H1 (cell line): ENCODE results near the gene PYCARD. TPM values are rescaled to one million over a fixed set of nuclear protein-coding genes. Genes with fewer than 3 reads are reported as not detected.

ENCODE experiments used
- CTCF ChIA-PET: fragments of 300-600 bp; sonication (Branson Sonifier 250); formaldehyde crosslinking; loops from one replicate; lab custom pipeline; 2021; ENCODE audit not compliant: partially characterized antibody; lab: Charles Lee
- POLR2A ChIA-PET: fragments of 300-600 bp; sonication (Branson Sonifier 250); formaldehyde crosslinking; loops from one replicate; lab custom pipeline; 2021; ENCODE audit warnings: inconsistent platforms; ENCODE audit not compliant: partially characterized antibody; lab: Charles Lee
- DNase-seq, 2 experiments: peaks; one replicate each; pipeline versions ENCODE4 v3.0.0 to v3.0.0-alpha.2; 2010 to 2022; ENCODE audit warnings: low spot score in 2 of 2, low read depth in 1 of 2, mixed read lengths in 1 of 2
- FAIRE-seq: peaks from 2 replicates; lab custom pipeline; 2011; peaks lifted over from hg19 to GRCh38; lab: Jason Lieb, UNC
- H2AFZ ChIP-seq: 2 replicates; pipeline ENCODE4 v1.8.1; 2012; ENCODE audit warnings: low read length, inconsistent platforms
- H2AK5ac ChIP-seq: 2 replicates; pipeline ENCODE4 v1.6.1; 2013; ENCODE audit warnings: low read depth, low read length
- H2BK120ac ChIP-seq: replicated peaks from 2 replicates; pipeline ENCODE3; 2013; ENCODE audit warnings: low read depth, low read length, inconsistent platforms
- H2BK12ac ChIP-seq: 2 replicates; pipeline ENCODE4 v1.6.1; 2013; ENCODE audit warnings: low read depth, low read length
- H2BK15ac ChIP-seq: 2 replicates; pipeline ENCODE4 v1.6.1; 2013; ENCODE audit warnings: low read length
- H2BK20ac ChIP-seq: 2 replicates; pipeline ENCODE4 v1.6.1; 2013; ENCODE audit warnings: low read length
- H2BK5ac ChIP-seq: 2 replicates; pipeline ENCODE4 v1.6.1; 2013; ENCODE audit warnings: low read depth, low read length
- H3K14ac ChIP-seq: 2 replicates; pipeline ENCODE4 v1.6.1; 2013; ENCODE audit warnings: inconsistent platforms; ENCODE audit not compliant: insufficient read length
- H3K18ac ChIP-seq: 2 replicates; pipeline ENCODE4 v1.6.1; 2013; ENCODE audit warnings: low read length; ENCODE audit errors: extremely low read depth
- H3K23ac ChIP-seq: 2 replicates; pipeline ENCODE4 v1.6.1; 2013; ENCODE audit warnings: inconsistent platforms; ENCODE audit not compliant: insufficient read length
- H3K23me2 ChIP-seq: 2 replicates; pipeline ENCODE4 v1.6.1; 2013; ENCODE audit warnings: low read depth, low read length
- H3K27ac ChIP-seq: 2 replicates; pipeline ENCODE4 v1.6.1; 2011; ENCODE audit warnings: low read depth, low read length, inconsistent platforms
- H3K27me3 ChIP-seq, 4 experiments: replicated peaks in 1 of 4; 1 replicate in 1 of 4; 2 replicates in 3 of 4; pipeline versions ENCODE4 v1.6.1 to v1.8.1; 2011 to 2013; ENCODE audit warnings: low read length in 3 of 4, mild to moderate bottlenecking in 3 of 4, inconsistent platforms in 2 of 4, mixed read lengths in 2 of 4, moderate library complexity in 1 of 4; ENCODE audit not compliant: control insufficient read depth in 3 of 4, insufficient read depth in 3 of 4; ENCODE audit errors: extremely low read depth in 1 of 4
- H3K36me3 ChIP-seq, 4 experiments: 2 replicates each; pipeline versions ENCODE4 v1.6.1 to v1.8.1; 2011 to 2013; ENCODE audit warnings: mild to moderate bottlenecking in 4 of 4, low read length in 3 of 4, moderate library complexity in 2 of 4, control low read depth in 1 of 4, inconsistent platforms in 1 of 4; ENCODE audit not compliant: insufficient read depth in 4 of 4, control insufficient read depth in 2 of 4
- H3K4ac ChIP-seq: replicated peaks from 2 replicates; pipeline ENCODE3; 2013; ENCODE audit warnings: low read length, low read depth, mixed read lengths, inconsistent platforms; ENCODE audit not compliant: insufficient read length
- H3K4me1 ChIP-seq, 4 experiments: replicated peaks in 1 of 4; 1 replicate in 1 of 4; 2 replicates in 3 of 4; pipeline versions ENCODE4 v1.6.1 to v1.8.1; 2011 to 2013; ENCODE audit warnings: low read length in 3 of 4, inconsistent platforms in 2 of 4, mixed read lengths in 1 of 4; ENCODE audit not compliant: insufficient read depth in 4 of 4, control insufficient read depth in 3 of 4
- H3K4me2 ChIP-seq, 2 experiments: 2 replicates each; pipeline versions ENCODE4 v1.6.1 to v1.8.1; 2011 to 2013; ENCODE audit warnings: low read depth in 2 of 2, low read length in 2 of 2, control low read depth in 1 of 2, inconsistent platforms in 1 of 2, mild to moderate bottlenecking in 1 of 2; ENCODE audit not compliant: insufficient read depth in 1 of 2
- H3K4me3 ChIP-seq, 4 experiments: fragments of 200-600, 300-600 bp in 1 of 4; sonication (generic), shearing (Covaris generic), sonication (Bioruptor Twin) in 1 of 4; 2 replicates each; pipeline versions ENCODE4 v1.5.1 to v1.8.1; 2011 to 2016; ENCODE audit warnings: low read length in 4 of 4, low read depth in 3 of 4, control low read depth in 2 of 4, inconsistent platforms in 2 of 4, mild to moderate bottlenecking in 2 of 4, mixed read lengths in 1 of 4, moderate library complexity in 1 of 4; ENCODE audit not compliant: insufficient read depth in 2 of 4; ENCODE audit errors: extremely low read depth in 1 of 4
- H3K56ac ChIP-seq: replicated peaks from 2 replicates; pipeline ENCODE3; 2013; ENCODE audit warnings: low read depth, mild to moderate bottlenecking, mixed read lengths, low read length, inconsistent platforms; ENCODE audit not compliant: insufficient read length
- H3K79me1 ChIP-seq: 2 replicates; pipeline ENCODE4 v1.6.1; 2013; ENCODE audit warnings: low read depth, low read length, control low read depth
- H3K79me2 ChIP-seq, 2 experiments: 2 replicates each; pipeline versions ENCODE4 v1.6.1 to v1.8.1; 2012 to 2013; ENCODE audit warnings: low read length in 2 of 2, mild to moderate bottlenecking in 2 of 2, inconsistent platforms in 1 of 2; ENCODE audit not compliant: insufficient read depth in 2 of 2, control insufficient read depth in 1 of 2
- H3K9ac ChIP-seq, 4 experiments: replicated peaks in 1 of 4; 1 replicate in 1 of 4; 2 replicates in 3 of 4; pipeline versions ENCODE4 v1.6.1 to v1.8.1; 2011 to 2013; ENCODE audit warnings: low read depth in 3 of 4, low read length in 3 of 4, control low read depth in 2 of 4, mild to moderate bottlenecking in 2 of 4, moderate library complexity in 2 of 4, inconsistent platforms in 1 of 4; ENCODE audit errors: extremely low read depth in 1 of 4
- H3K9me3 ChIP-seq, 2 experiments: 2 replicates each; pipeline versions ENCODE4 v1.6.1 to v1.8.1; 2012 to 2013; ENCODE audit warnings: mild to moderate bottlenecking in 2 of 2, moderate library complexity in 2 of 2, control low read depth in 1 of 2, inconsistent platforms in 1 of 2, low read depth in 1 of 2, low read length in 1 of 2, mixed read lengths in 1 of 2; ENCODE audit not compliant: insufficient read depth in 2 of 2
- H4K20me1 ChIP-seq, 2 experiments: replicated peaks in 1 of 2; 2 replicates each; pipeline versions ENCODE3 to v1.8.1; 2011 to 2013; ENCODE audit warnings: inconsistent platforms in 2 of 2, low read length in 2 of 2, mild to moderate bottlenecking in 1 of 2; ENCODE audit not compliant: insufficient read depth in 2 of 2, control insufficient read depth in 1 of 2
- H4K5ac ChIP-seq: 2 replicates; pipeline ENCODE4 v1.6.1; 2013; ENCODE audit warnings: low read length, low read depth, mixed read lengths, inconsistent platforms; ENCODE audit not compliant: insufficient read length
- H4K8ac ChIP-seq: 2 replicates; pipeline ENCODE4 v1.8.0; 2013; ENCODE audit warnings: mild to moderate bottlenecking, moderate library complexity, low read length, inconsistent platforms; ENCODE audit not compliant: insufficient read depth; ENCODE audit errors: extremely low read depth
- H4K91ac ChIP-seq: replicated peaks from 2 replicates; pipeline ENCODE3; 2013; ENCODE audit warnings: low read length, mixed read lengths, inconsistent platforms; ENCODE audit not compliant: insufficient read length
- MAFK ChIP-seq: IDR thresholded peaks from 2 replicates; pipeline ENCODE4 v1.6.1; 2012; ENCODE audit warnings: low read depth, mild to moderate bottlenecking, improper control_type of control experiment, low read length
- ZNF274 ChIP-seq: IDR thresholded peaks from 2 replicates; pipeline ENCODE4 v1.7.0; 2012; ENCODE audit warnings: low read length, borderline replicate concordance; ENCODE audit errors: extremely low read depth
- WGBS, 2 experiments: shearing (Covaris generic) in 1 of 2; methylation state at CpG; one replicate each; pipeline versions ENCODE4 v1.1.6 to v1.1.7; 2013 to 2015; ENCODE audit warnings: low lambda C conversion rate in 2 of 2, mixed read lengths in 2 of 2, inconsistent platforms in 1 of 2, low coverage in 1 of 2, missing lambda C conversion rate in 1 of 2; ENCODE audit not compliant: insufficient replicate concordance in 2 of 2, insufficient coverage in 1 of 2, insufficient read length in 1 of 2; ENCODE audit errors: extremely low coverage in 1 of 2, missing lambda C conversion rate in 1 of 2; 5-methylcytosine and 5-hydroxymethylcytosine counted together
- polyA plus RNA-seq, 7 experiments: library from polyadenylated mRNA; depleted of rRNA in 3 of 7; stranded (reverse) in 5 of 7; unstranded in 2 of 7; fragments of >200 nt in 5 of 7; fragments of 200-250 nt in 2 of 7; gene quantifications; 1 replicate in 5 of 7; 2 replicates in 1 of 7; 4 replicates in 1 of 7; pipeline versions ENCODE4 v1.2.1 to v1.2.3, GENCODE V29; 2011 to 2013; ENCODE audit warnings: missing spikeins in 2 of 7, mixed read lengths in 2 of 7
- total RNA-seq: library from RNA; stranded (reverse); fragmentation: NEBNext Ultra II Directional; extraction: Animal tissue kit (Norgen Biotek cat#: 25700); gene quantifications from 2 replicates; pipeline ENCODE4 v1.2.1, GENCODE V29; 2021

Gene PYCARD
- total and polyA plus RNA-seq, 2 of the 8 experiments (the other 6 are each of a cell fraction or from before 2014, with no cell fraction given) = 29.9 to 77.9 TPM

GRCh38 chr16:31219154-31219741 lies 16.7 kb upstream of the PYCARD start:
- H2BK20ac ChIP-seq = no peak overlapping the region
- DNase-seq = no peak
- no peaks in the 10 kb centered on the region for H3K79me1 ChIP-seq
- no peak for FAIRE-seq
- H3K9ac ChIP-seq = no peak overlapping the region
- peak overlapping the region; percentile 60; the same call in 1 of the 2 replicates for H2BK12ac ChIP-seq
- H3K27ac ChIP-seq = no peak overlapping the region
- no peak overlapping the region for H4K5ac ChIP-seq
- peaks cover 8 to 20% (median 17%) of the 10 kb centered on the region in 4 experiments for H3K27me3 ChIP-seq
- no peak overlapping the region for H2AFZ ChIP-seq
- 92% methylated on average over 15 of the region's 15 CpGs; no CpG with 5 or more reads in 1 of the 2 experiments for WGBS, 2 experiments
- H3K79me2 ChIP-seq = no peaks in the 10 kb centered on the region
- H3K9me3 ChIP-seq = no peaks in the 10 kb centered on the region
- no peak overlapping the region for H4K91ac ChIP-seq
- H2BK15ac ChIP-seq = no peak overlapping the region
- ChIA-PET POLR2A (interaction anchor here (0.6 to 24.0 kb wide), 4 partner anchors 13 to 284 kb away, joined by 3 to 430 read pairs (median 3); partner anchors contain the start of gene PYCARD), CTCF (interaction anchor here (0.6 to 1.9 kb wide), 2 partner anchors 62 to 114 kb away, joined by 3 to 6 read pairs; no protein-coding TSS in a partner anchor)
- TF ChIP-seq MAFK = no peak
- TF ChIP-seq ZNF274 = no peak
- H2BK5ac ChIP-seq = no peak overlapping the region
- peaks cover 19% of the 10 kb centered on the region for H3K23me2 ChIP-seq
- H2AK5ac ChIP-seq = no peak overlapping the region
- no peak overlapping the region for H2BK120ac ChIP-seq
- no peaks in the 10 kb centered on the region for H4K20me1 ChIP-seq
- H3K4ac ChIP-seq = no peak overlapping the region
- H3K14ac ChIP-seq = no peak overlapping the region
- H4K8ac ChIP-seq = no peak overlapping the region
- H3K4me1 ChIP-seq = peaks cover 0 to 24% (median 12%) of the 10 kb centered on the region in 4 experiments; a peak in 6 of 7 replicates
- no peak overlapping the region for H3K4me2 ChIP-seq
- no peaks in the 10 kb centered on the region for H3K36me3 ChIP-seq
- H3K18ac ChIP-seq = no peak overlapping the region
- no peak overlapping the region for H3K56ac ChIP-seq
- H3K4me3 ChIP-seq = no peak overlapping the region
- no peak overlapping the region for H3K23ac ChIP-seq
